DMS53 (cell line): ENCODE data around the gene GSG1L.
A peak's percentile ranks its signal among the peaks of the same experiment; 100 is the strongest.

Source experiments
- DNase-seq: peaks from one replicate; lab custom pipeline; 2025; lab: John Stamatoyannopoulos, UW

Gene GSG1L

GRCh38 chr16:27818246-27818645 is 245.3 kb downstream of the GSG1L start:
- DNase-seq: no peak

- DNase-seq: no peak
These were observed 246.5 kb downstream of the GSG1L start for GRCh38 chr16:27817038-27817437.

GRCh38 chr16:27816561-27816960 is 247.0 kb downstream of the GSG1L start:
- no peak for DNase-seq

- DNase-seq: no peak
These were observed 249.9 kb downstream of the GSG1L start for GRCh38 chr16:27813591-27813990.

GRCh38 chr16:27811881-27812280 is 251.6 kb downstream of the GSG1L start:
- DNase-seq: no peak

GRCh38 chr16:27806986-27807385 is 256.5 kb downstream of the GSG1L start:
- DNase-seq: no peak

- DNase-seq: no peak
These were observed 257.1 kb downstream of the GSG1L start for GRCh38 chr16:27806388-27806787.

GRCh38 chr16:27805828-27806351 is 257.6 kb downstream of the GSG1L start:
- DNase-seq: no peak

GRCh38 chr16:27803775-27804549 is 259.6 kb downstream of the GSG1L start:
- DNase-seq: no peak

GRCh38 chr16:27802664-27803439 is 260.7 kb downstream of the GSG1L start:
- no peak for DNase-seq

GRCh38 chr16:27801289-27801945 is 262.1 kb downstream of the GSG1L start:
- DNase-seq: no peak

GRCh38 chr16:27800817-27801216 is 262.7 kb downstream of the GSG1L start:
- no peak for DNase-seq

- no peak for DNase-seq
These were observed 263.6 kb downstream of the GSG1L start for GRCh38 chr16:27799896-27800295.

- no peak for DNase-seq
These were observed 265.3 kb downstream of the GSG1L start for GRCh38 chr16:27798241-27798640.

GRCh38 chr16:27795992-27796614 is 267.4 kb downstream of the GSG1L start:
- peak; percentile 36 for DNase-seq

GRCh38 chr16:27793249-27793622 is 270.3 kb downstream of the GSG1L start:
- no peak for DNase-seq

GRCh38 chr16:27792486-27793248 is 270.8 kb downstream of the GSG1L start:
- no peak for DNase-seq

GRCh38 chr16:27791404-27791719 is 272.2 kb downstream of the GSG1L start:
- no peak for DNase-seq

GRCh38 chr16:27790546-27791403 is 272.7 kb downstream of the GSG1L start:
- DNase-seq: no peak

GRCh38 chr16:27789595-27790241 is 273.8 kb downstream of the GSG1L start:
- DNase-seq: no peak
